ENCODE data around the gene NTHL1. TPM values are rescaled to one million over a fixed set of nuclear protein-coding genes. Genes with fewer than 3 reads are reported as not detected.
A peak's percentile ranks its signal among the peaks of the same experiment; 100 is the strongest.

Gene NTHL1
- total RNA-seq: 10 to 100 TPM; 28.2 to 29.8 TPM

DNA sequence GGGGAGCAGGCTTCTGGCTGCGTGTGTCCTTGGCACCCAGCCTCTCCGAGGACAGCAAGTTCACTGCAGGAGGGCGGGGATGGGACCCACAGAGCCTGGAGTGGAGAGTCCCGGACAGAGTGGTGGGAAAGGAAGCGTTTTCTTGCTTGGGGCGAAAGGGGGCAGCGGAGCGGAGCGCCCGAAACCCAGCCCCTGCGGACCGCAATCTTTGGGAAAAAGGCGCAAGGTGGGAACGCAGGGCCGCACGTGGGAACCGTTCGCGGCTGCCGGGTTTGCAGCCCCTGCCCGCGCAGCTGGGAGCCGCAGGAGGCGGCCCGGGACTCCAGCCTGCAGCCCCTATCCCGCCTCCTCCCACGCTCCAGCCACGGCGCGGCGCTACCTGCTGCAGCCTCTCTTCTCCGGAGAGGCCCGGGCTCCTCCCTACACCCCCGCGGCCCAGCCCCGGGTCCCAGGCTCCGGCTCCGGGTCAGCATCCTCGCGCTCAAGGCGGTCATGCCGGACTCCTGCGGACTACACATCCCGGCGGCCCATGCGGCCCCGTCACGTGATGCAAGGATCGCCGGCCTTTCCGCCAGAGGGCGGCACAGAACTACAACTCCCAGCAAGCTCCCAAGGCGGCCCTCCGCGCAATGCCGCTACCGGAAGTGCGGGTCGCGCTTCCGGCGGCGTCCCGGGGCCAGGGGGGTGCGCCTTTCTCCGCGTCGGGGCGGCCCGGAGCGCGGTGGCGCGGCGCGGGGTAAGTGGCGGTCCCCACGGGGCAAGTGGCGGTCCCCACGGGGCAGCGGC, at the start of gene NTHL1, which contains the start of gene TSC2:
NTHL1 (minus strand) TSS at position 505 of the 786 bp plus-strand sequence; CDS start at position 494, 11 bp downstream.
TSC2 (plus strand) TSS at position 656 of the 786 bp plus-strand sequence. CDS start 631 bp downstream, outside the sequence.
- intact Hi-C loops (cut with micrococcal nuclease): no loop called here
- peak within 1 kb of the TSS; percentile 70 for H3K27ac Mint-ChIP-seq
- TF ChIP-seq, protein P1, sequence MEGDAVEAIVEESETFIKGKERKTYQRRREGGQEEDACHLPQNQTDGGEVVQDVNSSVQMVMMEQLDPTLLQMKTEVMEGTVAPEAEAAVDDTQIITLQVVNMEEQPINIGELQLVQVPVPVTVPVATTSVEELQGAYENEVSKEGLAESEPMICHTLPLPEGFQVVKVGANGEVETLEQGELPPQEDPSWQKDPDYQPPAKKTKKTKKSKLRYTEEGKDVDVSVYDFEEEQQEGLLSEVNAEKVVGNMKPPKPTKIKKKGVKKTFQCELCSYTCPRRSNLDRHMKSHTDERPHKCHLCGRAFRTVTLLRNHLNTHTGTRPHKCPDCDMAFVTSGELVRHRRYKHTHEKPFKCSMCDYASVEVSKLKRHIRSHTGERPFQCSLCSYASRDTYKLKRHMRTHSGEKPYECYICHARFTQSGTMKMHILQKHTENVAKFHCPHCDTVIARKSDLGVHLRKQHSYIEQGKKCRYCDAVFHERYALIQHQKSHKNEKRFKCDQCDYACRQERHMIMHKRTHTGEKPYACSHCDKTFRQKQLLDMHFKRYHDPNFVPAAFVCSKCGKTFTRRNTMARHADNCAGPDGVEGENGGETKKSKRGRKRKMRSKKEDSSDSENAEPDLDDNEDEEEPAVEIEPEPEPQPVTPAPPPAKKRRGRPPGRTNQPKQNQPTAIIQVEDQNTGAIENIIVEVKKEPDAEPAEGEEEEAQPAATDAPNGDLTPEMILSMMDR (IDR thresholded peaks at IDR 0.05): peak; percentile 33
- POLR2A ChIA-PET: interaction anchor here (0.6 to 1.4 kb wide), 10 partner anchors 15 to 150 kb away, joined by 3 to 7 read pairs (median 4); partner anchors contain the start of genes RPS2 and TRAF7
- H3K27me3 Mint-ChIP-seq: no peaks in the 10 kb centered on the region
- DNase-seq (peak; percentile 97), ATAC-seq (peak; percentile 97)
- CTCF ChIA-PET: interaction anchor here (0.6 to 3.7 kb wide), 8 partner anchors 8 to 342 kb away, joined by 3 to 16 read pairs (median 4); partner anchors contain the start of gene TRAF7
- peaks cover 22% of the 10 kb centered on the region for H3K4me1 Mint-ChIP-seq (ENCODE audit: low read depth)
- peak within 1 kb of the TSS; percentile 93 for H3K4me3 Mint-ChIP-seq
- H3K36me3 Mint-ChIP-seq (ENCODE audit: low read depth): peaks cover 1% of the 10 kb centered on the region
- H3K9me3 Mint-ChIP-seq: no peaks in the 10 kb centered on the region

DNA sequence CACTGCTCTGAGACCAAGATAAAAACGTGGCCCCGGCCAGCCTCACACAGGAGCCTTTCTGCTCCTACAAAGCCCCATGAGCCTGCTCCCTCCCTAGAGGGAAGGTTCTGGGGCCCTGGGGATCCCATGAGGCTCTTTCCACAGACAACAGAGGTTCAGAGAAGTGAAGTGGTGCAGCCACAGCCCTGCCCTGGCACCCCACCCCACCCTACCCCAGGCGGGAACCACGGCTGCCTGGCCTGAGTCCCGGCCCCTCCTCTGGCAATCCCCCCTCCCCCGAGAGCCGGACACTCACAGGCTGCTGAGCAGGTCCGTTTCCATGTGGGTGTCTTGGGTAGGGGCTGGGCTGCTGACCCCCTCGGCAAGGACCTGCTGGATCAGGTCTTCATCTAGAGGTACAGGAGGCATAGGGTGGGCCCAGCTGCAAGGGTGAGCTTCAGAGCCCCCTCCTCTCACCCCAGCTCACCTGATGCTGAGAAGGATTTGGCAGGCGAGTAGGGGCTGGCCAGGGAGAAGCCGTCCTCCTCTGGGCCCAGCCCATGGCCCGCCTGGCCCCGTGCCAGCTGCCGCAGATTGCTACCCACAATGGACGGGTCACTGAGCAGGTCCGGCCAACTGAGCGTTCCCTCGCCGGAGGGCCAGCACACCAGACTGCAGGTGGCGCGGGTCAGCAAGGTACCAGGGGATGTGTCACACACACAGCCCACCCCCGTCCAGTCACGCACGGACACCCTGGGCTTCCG, 49.4 kb upstream of the NTHL1 start:
- CTCF ChIA-PET: no interaction called here
- H3K4me1 Mint-ChIP-seq (ENCODE audit: low read depth): no peaks in the 10 kb centered on the region
- H3K4me3 Mint-ChIP-seq: no peak overlapping the region
- no peaks in the 10 kb centered on the region for H3K9me3 Mint-ChIP-seq
- POLR2A ChIA-PET: no interaction called here
- peaks cover 2% of the 10 kb centered on the region for H3K36me3 Mint-ChIP-seq (ENCODE audit: low read depth)
- no peaks in the 10 kb centered on the region for H3K27me3 Mint-ChIP-seq
- ATAC-seq (no peak), DNase-seq (no peak)
- intact Hi-C loops (cut with micrococcal nuclease): no loop called here
- TF ChIP-seq, protein P1 (IDR thresholded peaks at IDR 0.05): no peak
- no peak overlapping the region for H3K27ac Mint-ChIP-seq

DNA sequence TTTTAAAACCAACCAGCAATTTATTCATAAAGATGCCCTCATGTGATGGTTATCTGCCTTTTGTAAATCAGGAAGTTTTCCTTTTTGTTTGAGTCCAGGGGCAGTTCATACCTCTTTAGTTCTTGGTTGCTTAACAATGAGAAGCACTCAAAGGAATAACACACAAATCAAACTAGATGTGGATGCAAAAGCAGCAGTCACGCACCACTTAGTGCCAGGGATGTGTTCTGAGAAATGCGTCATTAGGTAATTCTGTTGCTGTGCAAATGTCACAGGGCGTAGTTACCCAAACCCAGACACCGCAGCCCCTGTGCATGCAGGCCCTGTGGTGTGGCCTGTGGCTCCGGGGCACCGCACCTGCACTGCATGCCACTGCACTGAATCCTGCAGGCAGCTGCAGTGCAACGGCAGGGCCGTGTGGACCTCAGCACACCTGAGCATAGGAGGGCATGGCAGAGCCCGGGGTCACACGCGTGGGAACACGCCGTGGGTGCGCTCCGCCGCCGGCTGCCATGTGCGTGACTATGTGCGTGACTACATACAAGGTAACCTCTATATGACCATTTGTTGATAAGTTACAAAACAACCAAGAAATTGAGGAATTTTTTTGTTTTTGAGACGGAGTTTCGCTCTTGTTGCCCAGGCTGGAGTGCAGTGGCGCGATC, 48.4 kb upstream of the NTHL1 start:
- DNase-seq (no peak), ATAC-seq (no peak)
- TF ChIP-seq, protein P1 (IDR thresholded peaks at IDR 0.05): no peak
- Mint-ChIP-seq H3K4me1 (ENCODE audit: low read depth) (no peaks in the 10 kb centered on the region), H3K27me3 (no peaks in the 10 kb centered on the region), H3K36me3 (ENCODE audit: low read depth) (peaks cover 2% of the 10 kb centered on the region), H3K4me3 (no peak overlapping the region), H3K9me3 (no peaks in the 10 kb centered on the region), H3K27ac (no peak overlapping the region)
- ChIA-PET POLR2A (no interaction called here), CTCF (no interaction called here)
- intact Hi-C loops (cut with micrococcal nuclease): no loop called here

DNA sequence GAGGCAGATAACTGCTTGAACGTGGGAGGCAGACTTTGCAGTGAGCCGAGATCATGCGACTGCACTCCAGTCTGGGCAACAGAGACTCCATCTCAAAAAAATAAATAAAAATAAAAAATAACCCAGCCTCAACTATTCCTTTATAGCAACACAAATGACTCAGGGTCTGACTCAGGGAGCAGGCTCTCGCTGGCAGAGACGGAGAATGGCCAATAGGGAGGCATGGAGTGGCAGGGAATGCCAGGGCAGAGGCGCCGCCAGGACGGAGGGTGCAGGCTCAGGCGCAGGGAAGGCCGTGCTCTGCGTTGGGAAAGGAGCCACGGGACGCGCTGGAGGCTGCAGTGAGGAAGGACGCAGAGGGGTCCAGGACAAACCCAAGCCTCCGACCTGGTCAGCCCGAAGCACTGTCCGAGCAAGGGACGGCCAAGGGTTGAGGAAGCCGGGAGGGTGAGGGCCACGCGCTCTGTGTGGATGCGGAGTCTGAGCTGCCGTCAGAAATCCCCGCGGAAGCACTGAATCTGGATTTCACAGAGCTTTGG, 47.8 kb upstream of the NTHL1 start:
- Mint-ChIP-seq H3K4me1 (ENCODE audit: low read depth) (no peaks in the 10 kb centered on the region), H3K36me3 (ENCODE audit: low read depth) (peaks cover 2% of the 10 kb centered on the region), H3K4me3 (no peak overlapping the region), H3K9me3 (no peaks in the 10 kb centered on the region), H3K27ac (no peak overlapping the region), H3K27me3 (no peaks in the 10 kb centered on the region)
- ATAC-seq (no peak), DNase-seq (no peak)
- intact Hi-C loops (cut with micrococcal nuclease): no loop called here
- TF ChIP-seq, protein P1 (IDR thresholded peaks at IDR 0.05): no peak
- CTCF ChIA-PET: no interaction called here
- POLR2A ChIA-PET: no interaction called here
